ENCODE data around the gene ACVR1B. TPM values are rescaled to one million over a fixed set of nuclear protein-coding genes. Genes with fewer than 3 reads are reported as not detected.

Gene ACVR1B
- total RNA-seq, 1 donor from 2014 or later, result 13.8 TPM

DNA sequence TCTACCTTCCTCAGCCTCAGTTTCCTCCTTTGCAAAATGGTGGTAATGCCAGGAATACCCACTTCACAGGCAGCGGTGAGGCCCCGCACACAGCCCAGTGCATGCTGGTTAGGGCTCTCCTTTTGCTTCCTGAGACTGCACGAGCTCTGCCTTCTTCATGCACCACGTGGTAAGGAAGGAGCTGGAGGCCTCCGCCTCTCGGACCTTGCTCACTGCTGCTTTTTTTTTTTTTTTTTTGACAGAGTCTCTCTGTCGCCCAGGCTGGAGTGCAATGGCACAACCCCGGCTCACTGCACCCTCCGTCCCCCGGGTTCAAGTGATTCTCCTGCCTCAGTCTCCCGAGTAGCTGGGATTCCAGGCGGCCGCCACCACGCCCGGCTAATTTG lies 73.3 kb downstream of the ACVR1B start:
- H4K20me1 ChIP-seq (ENCODE audit: insufficient read depth, low read length), result no peaks in the 10 kb centered on the region
- no peaks in the 10 kb centered on the region for H3K9me3 ChIP-seq (ENCODE audit: insufficient read depth, low read depth, low read length)
- Mint-ChIP-seq H3K9me3 (ENCODE audit: unreplicated experiment) (no peaks in the 10 kb centered on the region), H3K27me3 (ENCODE audit: low read depth, unreplicated experiment) (peaks cover 6% of the 10 kb centered on the region), H3K4me1 (ENCODE audit: low read depth, unreplicated experiment) (peaks cover 18% of the 10 kb centered on the region), H3K4me3 (ENCODE audit: unreplicated experiment) (no peak overlapping the region), H3K36me3 (ENCODE audit: low read depth, unreplicated experiment) (no peaks in the 10 kb centered on the region), H3K27ac (ENCODE audit: unreplicated experiment) (no peak overlapping the region)
- TF ChIP-seq, protein P1, sequence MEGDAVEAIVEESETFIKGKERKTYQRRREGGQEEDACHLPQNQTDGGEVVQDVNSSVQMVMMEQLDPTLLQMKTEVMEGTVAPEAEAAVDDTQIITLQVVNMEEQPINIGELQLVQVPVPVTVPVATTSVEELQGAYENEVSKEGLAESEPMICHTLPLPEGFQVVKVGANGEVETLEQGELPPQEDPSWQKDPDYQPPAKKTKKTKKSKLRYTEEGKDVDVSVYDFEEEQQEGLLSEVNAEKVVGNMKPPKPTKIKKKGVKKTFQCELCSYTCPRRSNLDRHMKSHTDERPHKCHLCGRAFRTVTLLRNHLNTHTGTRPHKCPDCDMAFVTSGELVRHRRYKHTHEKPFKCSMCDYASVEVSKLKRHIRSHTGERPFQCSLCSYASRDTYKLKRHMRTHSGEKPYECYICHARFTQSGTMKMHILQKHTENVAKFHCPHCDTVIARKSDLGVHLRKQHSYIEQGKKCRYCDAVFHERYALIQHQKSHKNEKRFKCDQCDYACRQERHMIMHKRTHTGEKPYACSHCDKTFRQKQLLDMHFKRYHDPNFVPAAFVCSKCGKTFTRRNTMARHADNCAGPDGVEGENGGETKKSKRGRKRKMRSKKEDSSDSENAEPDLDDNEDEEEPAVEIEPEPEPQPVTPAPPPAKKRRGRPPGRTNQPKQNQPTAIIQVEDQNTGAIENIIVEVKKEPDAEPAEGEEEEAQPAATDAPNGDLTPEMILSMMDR (IDR thresholded peaks at IDR 0.05; ENCODE audit: insufficient read depth, low read depth, low read length), result no peak
- no peak for TF ChIP-seq EZH2 (IDR thresholded peaks at IDR 0.05; ENCODE audit: insufficient read depth, low read length)
- H3K4me3 ChIP-seq (ENCODE audit: insufficient read depth, low read depth, low read length), result no peak overlapping the region
- no peak overlapping the region for H3K27ac ChIP-seq (ENCODE audit: low read depth, low read length)
- peaks cover 13% of the 10 kb centered on the region for H3K4me1 ChIP-seq (ENCODE audit: insufficient read depth, low read length)
- H3K4me2 ChIP-seq (ENCODE audit: low read length), result no peak overlapping the region
- no peaks in the 10 kb centered on the region for H3K27me3 ChIP-seq (ENCODE audit: insufficient read depth, low read length)
- DNase-seq (ENCODE audit: low read depth) (no peak), FAIRE-seq (no peak)
- no peaks in the 10 kb centered on the region for H3K79me2 ChIP-seq (ENCODE audit: insufficient read depth, low read length)
- H2AFZ ChIP-seq (ENCODE audit: low read depth, low read length), result no peak overlapping the region
- H3K9ac ChIP-seq (ENCODE audit: low read length), result no peak overlapping the region
- H3K36me3 ChIP-seq (ENCODE audit: insufficient read depth, low read length), result no peaks in the 10 kb centered on the region

DNA sequence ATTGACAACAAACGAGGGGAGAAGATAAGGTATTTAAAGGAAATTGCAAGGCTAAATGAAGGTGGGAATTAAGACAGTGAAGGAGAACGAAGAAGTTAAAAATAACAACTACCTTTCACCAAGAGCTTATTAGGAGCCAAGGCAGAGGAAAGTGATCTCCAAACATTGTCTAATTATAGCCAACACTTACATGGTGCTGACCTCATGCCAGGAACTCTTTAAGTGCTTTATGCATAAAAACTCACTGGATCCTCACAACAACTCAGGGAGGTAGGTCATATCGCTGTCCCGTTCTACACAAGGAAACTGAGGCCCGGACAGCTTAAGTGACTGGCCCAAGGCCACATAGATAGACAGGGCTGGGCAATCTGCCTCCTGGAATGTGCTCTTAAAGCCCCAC lies 74.8 kb downstream of the ACVR1B start:
- Histone ChIP-seq H3K4me2 (ENCODE audit: low read length) (peak overlapping the region; percentile 89), H3K27me3 (ENCODE audit: insufficient read depth, low read length) (no peaks in the 10 kb centered on the region), H3K79me2 (ENCODE audit: insufficient read depth, low read length) (no peaks in the 10 kb centered on the region), H2AFZ (ENCODE audit: low read depth, low read length) (no peak overlapping the region), H3K9ac (ENCODE audit: low read length) (peak overlapping the region; percentile 73), H3K4me1 (ENCODE audit: insufficient read depth, low read length) (peaks cover 13% of the 10 kb centered on the region), H3K4me3 (ENCODE audit: insufficient read depth, low read depth, low read length) (no peak overlapping the region), H4K20me1 (ENCODE audit: insufficient read depth, low read length) (no peaks in the 10 kb centered on the region), H3K36me3 (ENCODE audit: insufficient read depth, low read length) (no peaks in the 10 kb centered on the region), H3K27ac (ENCODE audit: low read depth, low read length) (no peak overlapping the region), H3K9me3 (ENCODE audit: insufficient read depth, low read depth, low read length) (no peaks in the 10 kb centered on the region)
- DNase-seq (ENCODE audit: low read depth) (no peak), FAIRE-seq (no peak)
- Mint-ChIP-seq H3K4me3 (ENCODE audit: unreplicated experiment) (no peak overlapping the region), H3K4me1 (ENCODE audit: low read depth, unreplicated experiment) (peaks cover 11% of the 10 kb centered on the region), H3K36me3 (ENCODE audit: low read depth, unreplicated experiment) (no peaks in the 10 kb centered on the region), H3K9me3 (ENCODE audit: unreplicated experiment) (no peaks in the 10 kb centered on the region), H3K27ac (ENCODE audit: unreplicated experiment) (no peak overlapping the region), H3K27me3 (ENCODE audit: low read depth, unreplicated experiment) (peaks cover 6% of the 10 kb centered on the region)
- TF ChIP-seq, protein P1 (IDR thresholded peaks at IDR 0.05; ENCODE audit: insufficient read depth, low read depth, low read length), result no peak
- TF ChIP-seq EZH2 (IDR thresholded peaks at IDR 0.05; ENCODE audit: insufficient read depth, low read length), result no peak

DNA sequence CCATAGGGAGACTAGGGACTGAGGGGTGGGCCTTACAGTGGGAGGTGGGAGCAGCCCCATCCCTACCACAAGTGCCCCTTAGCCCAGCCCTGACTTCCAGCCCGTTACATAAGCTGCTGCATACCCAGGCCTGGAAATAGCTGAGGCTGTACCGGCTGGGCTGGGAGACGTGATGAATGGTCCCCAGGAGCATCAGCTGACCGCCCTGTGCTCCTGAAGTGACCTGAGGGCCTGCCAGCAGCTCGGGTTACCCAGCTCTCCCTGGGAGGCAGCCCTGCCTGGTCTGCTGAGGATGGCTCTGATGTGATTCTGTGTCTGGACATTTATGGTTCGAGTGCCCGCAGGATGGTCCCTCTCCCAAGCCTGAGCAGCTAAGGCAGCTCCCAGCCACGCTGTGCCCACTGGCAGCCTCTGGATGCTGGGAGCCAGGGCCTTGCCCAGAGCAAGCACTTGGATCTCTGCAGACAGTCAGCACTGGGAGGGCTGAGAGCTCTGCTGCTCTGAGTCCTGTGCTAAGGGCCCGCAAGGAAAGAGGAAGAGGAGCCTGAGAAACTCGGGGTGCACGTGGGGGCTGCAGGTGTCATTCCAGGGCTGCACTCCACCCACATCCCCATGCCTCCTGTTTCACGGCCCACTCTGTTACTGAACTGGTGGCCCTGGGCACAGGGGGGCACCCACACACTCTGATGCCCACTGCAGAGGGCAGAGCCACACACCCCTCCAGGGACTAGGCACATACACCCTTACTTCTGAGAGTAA lies 75.8 kb downstream of the ACVR1B start:
- H3K4me1 Mint-ChIP-seq (ENCODE audit: low read depth, unreplicated experiment), result peaks cover 13% of the 10 kb centered on the region
- Histone ChIP-seq H3K9ac (ENCODE audit: low read length) (no peak overlapping the region), H3K4me3 (ENCODE audit: insufficient read depth, low read depth, low read length) (no peak overlapping the region), H3K27ac (ENCODE audit: low read depth, low read length) (no peak overlapping the region), H2AFZ (ENCODE audit: low read depth, low read length) (peak overlapping the region; percentile 26), H3K9me3 (ENCODE audit: insufficient read depth, low read depth, low read length) (no peaks in the 10 kb centered on the region), H3K79me2 (ENCODE audit: insufficient read depth, low read length) (no peaks in the 10 kb centered on the region), H3K4me2 (ENCODE audit: low read length) (no peak overlapping the region), H4K20me1 (ENCODE audit: insufficient read depth, low read length) (no peaks in the 10 kb centered on the region), H3K4me1 (ENCODE audit: insufficient read depth, low read length) (peaks cover 16% of the 10 kb centered on the region), H3K27me3 (ENCODE audit: insufficient read depth, low read length) (no peaks in the 10 kb centered on the region), H3K36me3 (ENCODE audit: insufficient read depth, low read length) (no peaks in the 10 kb centered on the region)
- DNase-seq (ENCODE audit: low read depth) (no peak), FAIRE-seq (no peak)
- no peak for TF ChIP-seq EZH2 (IDR thresholded peaks at IDR 0.05; ENCODE audit: insufficient read depth, low read length)
- TF ChIP-seq, protein P1 (IDR thresholded peaks at IDR 0.05; ENCODE audit: insufficient read depth, low read depth, low read length), result no peak
- H3K36me3 Mint-ChIP-seq (ENCODE audit: low read depth, unreplicated experiment), result no peaks in the 10 kb centered on the region
- no peaks in the 10 kb centered on the region for H3K9me3 Mint-ChIP-seq (ENCODE audit: unreplicated experiment)
- H3K27ac Mint-ChIP-seq (ENCODE audit: unreplicated experiment), result no peak overlapping the region
- peaks cover 6% of the 10 kb centered on the region for H3K27me3 Mint-ChIP-seq (ENCODE audit: low read depth, unreplicated experiment)
- H3K4me3 Mint-ChIP-seq (ENCODE audit: unreplicated experiment), result no peak overlapping the region

Data from astrocyte (in vitro differentiated cells and primary cell).